Ovary (tissue), 3 donors: ENCODE results near the gene MED31.
"Not testable (repeated sequence)": the region's sequence is repeated elsewhere in the genome, so short reads cannot be mapped to it uniquely, and the experiment has no call there.

Experiments
- CTCF ChIP-seq, 3 donors: fragments of 450-650 bp in 2 of 3; fragments of 200-600 bp in 1 of 3; IDR thresholded peaks; one replicate each; pipeline versions ENCODE4 v1.5.1 to v1.8.0; 2016 to 2022; ENCODE audit warnings: antibody characterized with exemption in 3 of 3, mild to moderate bottlenecking in 1 of 3
- EP300 ChIP-seq: sonication (generic); formaldehyde crosslinking; IDR thresholded peaks from one replicate; pipeline ENCODE4 v1.6.1; 2017; ENCODE audit warnings: antibody characterized with exemption
- POLR2A ChIP-seq: fragments of 450-650 bp; IDR thresholded peaks from one replicate; pipeline ENCODE4 v1.6.1; 2017; ENCODE audit warnings: antibody characterized with exemption, mild to moderate bottlenecking, moderate library complexity
- donor health status: DM: no; HTN: no; CAD: no.

DNA sequence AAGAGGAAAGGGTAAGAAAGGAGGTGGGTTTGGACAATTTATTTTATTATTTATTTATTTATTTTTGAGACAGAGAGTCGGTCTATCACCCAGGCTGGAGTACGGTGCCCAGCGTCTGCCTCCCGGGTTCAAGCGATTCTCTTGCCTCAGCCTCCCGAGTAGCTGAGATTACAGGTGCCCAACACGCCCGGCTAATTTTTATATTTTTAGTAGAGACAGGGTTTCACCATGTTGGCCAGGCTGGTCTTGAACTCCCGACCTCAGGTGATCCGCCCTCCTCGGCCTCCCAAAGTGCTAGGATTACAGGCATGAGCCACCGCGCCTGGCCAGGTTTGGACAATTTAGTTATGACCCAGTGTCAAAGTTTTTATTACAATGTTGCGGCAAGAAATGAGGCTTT is 11.8 kb upstream of the MED31 start:
- TF ChIP-seq CTCF (IDR thresholded peaks at IDR 0.05); POLR2A; EP300: not testable (repeated sequence)
